Measurements from ENCODE around the gene TFCP2L1.

DNA sequence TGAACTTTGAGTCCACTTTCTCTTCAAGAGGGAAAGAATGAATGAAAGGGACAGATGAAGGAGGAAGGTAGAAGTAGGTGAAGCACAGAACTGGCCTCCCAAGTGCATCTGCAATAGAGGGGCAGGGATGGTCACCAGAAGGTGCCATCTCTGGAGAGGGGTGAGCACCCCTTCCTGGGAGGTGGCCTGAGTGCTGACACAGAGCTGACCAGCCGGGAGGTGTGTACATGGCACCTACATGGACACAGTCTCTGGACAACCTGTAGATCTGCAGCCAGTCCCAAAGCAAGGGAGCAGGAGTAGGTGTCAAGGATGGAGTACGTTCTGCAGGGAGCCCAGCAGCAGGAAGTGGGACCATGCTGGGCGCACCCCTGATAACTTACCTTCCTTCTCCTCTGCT lies 83.2 kb downstream of the TFCP2L1 start:
- no peak for TF ChIP-seq POLR2A (IDR thresholded peaks at IDR 0.05)
- TF ChIP-seq, protein P1, sequence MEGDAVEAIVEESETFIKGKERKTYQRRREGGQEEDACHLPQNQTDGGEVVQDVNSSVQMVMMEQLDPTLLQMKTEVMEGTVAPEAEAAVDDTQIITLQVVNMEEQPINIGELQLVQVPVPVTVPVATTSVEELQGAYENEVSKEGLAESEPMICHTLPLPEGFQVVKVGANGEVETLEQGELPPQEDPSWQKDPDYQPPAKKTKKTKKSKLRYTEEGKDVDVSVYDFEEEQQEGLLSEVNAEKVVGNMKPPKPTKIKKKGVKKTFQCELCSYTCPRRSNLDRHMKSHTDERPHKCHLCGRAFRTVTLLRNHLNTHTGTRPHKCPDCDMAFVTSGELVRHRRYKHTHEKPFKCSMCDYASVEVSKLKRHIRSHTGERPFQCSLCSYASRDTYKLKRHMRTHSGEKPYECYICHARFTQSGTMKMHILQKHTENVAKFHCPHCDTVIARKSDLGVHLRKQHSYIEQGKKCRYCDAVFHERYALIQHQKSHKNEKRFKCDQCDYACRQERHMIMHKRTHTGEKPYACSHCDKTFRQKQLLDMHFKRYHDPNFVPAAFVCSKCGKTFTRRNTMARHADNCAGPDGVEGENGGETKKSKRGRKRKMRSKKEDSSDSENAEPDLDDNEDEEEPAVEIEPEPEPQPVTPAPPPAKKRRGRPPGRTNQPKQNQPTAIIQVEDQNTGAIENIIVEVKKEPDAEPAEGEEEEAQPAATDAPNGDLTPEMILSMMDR (IDR thresholded peaks at IDR 0.05) = no peak
